MG63 (cell line): ENCODE measurements around the gene ACSM3. TPM values are rescaled to one million over a fixed set of nuclear protein-coding genes. Genes with fewer than 3 reads are reported as not detected.
"Not testable (repeated sequence)": the region's sequence is repeated elsewhere in the genome, so short reads cannot be mapped to it uniquely, and the experiment has no call there.

ENCODE experiments used
- DNase-seq: peaks from one replicate; pipeline ENCODE4 v3.0.0-alpha.2; 2020
- H3K27me3 ChIP-seq: fragments of 250-450 bp; sonication (Bioruptor Pico); 2 replicates; pipeline ENCODE4 v1.5.1; 2020; ENCODE audit warnings: mild to moderate bottlenecking, moderate library complexity
- H3K36me3 ChIP-seq: fragments of 250-450 bp; sonication (Bioruptor Pico); 2 replicates; pipeline ENCODE4 v1.5.1; 2020; ENCODE audit warnings: mild to moderate bottlenecking, moderate library complexity
- H3K4me3 ChIP-seq: fragments of 250-450 bp; sonication (Bioruptor Pico); 2 replicates; pipeline ENCODE4 v1.5.1; 2020; ENCODE audit warnings: mild to moderate bottlenecking, moderate library complexity
- H3K9me3 ChIP-seq: fragments of 250-450 bp; sonication (Bioruptor Pico); 2 replicates; pipeline ENCODE4 v1.5.1; 2020; ENCODE audit warnings: mild to moderate bottlenecking, moderate library complexity
- total RNA-seq: library from RNA; depleted of rRNA; stranded (reverse); fragments of >200 nt; shearing (Covaris generic); gene quantifications from 2 replicates; pipeline ENCODE4 v1.2.3, GENCODE V29; 2014; ENCODE audit warnings: low replicate concordance

The ACSM3 gene
- total RNA-seq, 1 experiment from 2014 or later: 0.23 TPM

DNA sequence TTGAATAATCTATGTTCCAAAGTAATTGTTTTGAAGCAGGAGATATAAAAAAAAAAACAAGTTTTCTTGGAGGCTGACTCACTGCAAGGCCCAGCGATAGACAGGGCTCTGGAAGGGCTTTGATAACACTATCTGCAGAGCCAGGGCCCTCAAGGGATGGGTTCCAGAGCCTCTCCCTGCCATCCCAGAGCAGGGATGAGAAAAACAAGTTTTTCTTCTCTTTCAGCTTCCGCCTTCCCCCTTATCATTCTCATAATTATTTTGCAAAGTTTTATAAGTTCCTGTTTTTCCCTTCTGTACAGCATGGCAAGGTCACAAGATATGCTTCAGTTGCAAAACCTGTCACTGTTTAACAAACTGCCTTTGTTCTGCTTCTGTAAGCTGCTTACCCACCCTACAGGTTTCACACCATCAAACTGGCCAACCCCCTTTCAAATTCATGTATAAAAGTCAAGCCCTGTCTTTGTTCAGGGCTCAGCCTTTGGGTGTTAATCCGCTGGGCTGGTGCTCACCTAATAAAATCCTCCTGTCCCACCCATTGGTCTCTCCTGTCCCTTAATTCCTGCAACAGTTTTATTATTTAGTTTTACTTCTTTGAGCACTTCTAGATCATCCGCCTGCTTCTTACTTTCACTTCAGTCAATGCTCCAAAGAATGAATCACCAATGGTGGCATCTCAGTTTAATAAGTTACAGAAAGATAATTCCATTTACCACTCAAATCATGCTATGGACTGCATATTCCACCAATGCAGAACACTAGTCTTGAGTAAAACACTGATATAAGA, 16.6 kb upstream of the ACSM3 start:
- DNase-seq: no peak
- Histone ChIP-seq H3K36me3 (no peaks in the 10 kb centered on the region), H3K4me3 (no peak overlapping the region), H3K9me3 (no peaks in the 10 kb centered on the region), H3K27me3 (peaks cover 5% of the 10 kb centered on the region; the same call in 1 of the 2 replicates)

DNA sequence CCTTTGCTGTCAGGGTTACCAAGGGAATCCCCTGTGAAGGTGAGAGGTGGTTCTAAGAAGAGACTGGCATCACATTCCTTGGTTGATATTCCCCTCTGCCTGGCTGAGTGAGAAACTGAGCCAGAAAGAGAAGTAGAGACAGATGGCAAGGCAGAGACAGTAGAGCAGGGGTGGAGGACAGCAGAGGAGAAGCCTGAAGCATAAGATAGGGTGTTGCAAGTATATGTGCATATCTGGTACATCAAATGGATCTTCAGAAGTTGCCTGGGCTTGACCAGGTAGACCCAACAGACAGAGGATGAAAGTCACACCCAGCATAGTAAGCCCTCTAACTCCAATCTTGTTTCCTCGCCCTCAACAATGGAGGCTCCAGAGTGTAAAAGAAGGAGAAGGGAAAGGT, 14.3 kb upstream of the ACSM3 start:
- DNase-seq: no peak
- Histone ChIP-seq H3K36me3 (no peaks in the 10 kb centered on the region), H3K27me3 (peaks cover 10% of the 10 kb centered on the region; the same call in 1 of the 2 replicates), H3K4me3 (no peak overlapping the region), H3K9me3 (no peaks in the 10 kb centered on the region)

DNA sequence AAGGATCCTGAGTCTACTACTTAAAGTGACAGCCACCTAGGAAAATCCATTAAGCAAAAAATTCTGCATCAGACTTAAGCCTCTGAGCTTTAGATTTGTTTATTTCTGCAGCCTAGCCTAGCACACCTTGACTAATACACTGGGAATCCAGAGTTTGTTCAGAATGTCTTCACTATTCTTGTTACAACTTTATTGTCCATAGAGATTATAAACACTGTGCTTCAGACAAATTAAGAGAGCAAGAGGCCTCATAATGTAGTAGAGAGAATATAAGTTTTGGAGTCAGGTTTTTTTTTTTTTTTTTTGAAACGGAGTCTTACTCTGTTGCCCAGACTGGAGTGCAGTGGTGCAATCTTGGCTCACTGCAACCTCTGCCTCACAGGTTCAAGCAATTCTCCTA, 13.3 kb upstream of the ACSM3 start:
- no peak overlapping the region for H3K4me3 ChIP-seq
- H3K36me3 ChIP-seq: no peaks in the 10 kb centered on the region
- no peak for DNase-seq

DNA sequence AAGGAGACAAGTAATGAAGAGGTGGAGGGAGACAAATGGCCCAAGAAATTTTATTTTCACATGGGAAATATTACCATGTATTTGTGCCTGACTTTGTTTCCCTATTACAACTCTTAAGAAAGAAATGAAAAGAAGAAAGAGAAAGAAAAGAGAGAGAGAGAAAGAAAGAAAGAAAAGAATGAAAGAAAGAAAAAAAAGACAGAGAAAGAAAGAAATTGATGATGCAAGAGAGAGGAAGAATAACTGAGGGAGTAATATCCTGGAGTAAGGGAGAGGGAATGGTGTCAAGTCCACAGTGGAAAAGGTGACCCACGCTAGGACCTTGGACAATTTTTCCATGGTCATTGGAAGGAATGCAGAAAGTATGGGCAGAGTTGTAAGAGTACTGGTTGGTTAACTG, 10.1 kb upstream of the ACSM3 start:
- Histone ChIP-seq H3K9me3 (no peaks in the 10 kb centered on the region), H3K36me3 (no peaks in the 10 kb centered on the region), H3K27me3 (peaks cover 12% of the 10 kb centered on the region; the same call in 1 of the 2 replicates), H3K4me3 (no peak overlapping the region)
- no peak for DNase-seq

More for the DNA sequence above, 13.3 kb upstream of the ACSM3 start:
- H3K9me3 ChIP-seq: no peaks in the 10 kb centered on the region
- H3K27me3 ChIP-seq: peaks cover 12% of the 10 kb centered on the region; the same call in 1 of the 2 replicates

DNA sequence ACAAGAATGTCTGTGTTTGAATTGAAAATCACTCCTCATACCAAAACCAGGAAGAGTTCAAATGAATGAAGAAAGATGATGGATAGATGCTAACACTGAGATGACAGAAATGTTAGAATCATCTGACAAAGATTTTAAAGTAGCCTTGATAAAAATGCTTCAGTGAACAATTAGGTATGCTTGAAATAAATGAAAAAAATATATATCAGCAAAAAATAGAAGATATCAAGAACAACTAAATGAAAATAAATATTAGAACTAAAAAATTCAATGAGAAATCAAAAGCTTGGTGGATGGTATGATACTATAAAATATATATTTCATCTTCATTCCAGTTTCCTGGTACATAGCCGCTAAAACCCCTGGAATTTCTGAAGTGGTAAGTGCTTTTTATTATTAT, 8.6 kb upstream of the ACSM3 start:
- Histone ChIP-seq H3K9me3 (no peaks in the 10 kb centered on the region), H3K4me3 (no peak overlapping the region), H3K27me3 (peaks cover 12% of the 10 kb centered on the region; the same call in 1 of the 2 replicates), H3K36me3 (no peaks in the 10 kb centered on the region)
- no peak for DNase-seq

DNA sequence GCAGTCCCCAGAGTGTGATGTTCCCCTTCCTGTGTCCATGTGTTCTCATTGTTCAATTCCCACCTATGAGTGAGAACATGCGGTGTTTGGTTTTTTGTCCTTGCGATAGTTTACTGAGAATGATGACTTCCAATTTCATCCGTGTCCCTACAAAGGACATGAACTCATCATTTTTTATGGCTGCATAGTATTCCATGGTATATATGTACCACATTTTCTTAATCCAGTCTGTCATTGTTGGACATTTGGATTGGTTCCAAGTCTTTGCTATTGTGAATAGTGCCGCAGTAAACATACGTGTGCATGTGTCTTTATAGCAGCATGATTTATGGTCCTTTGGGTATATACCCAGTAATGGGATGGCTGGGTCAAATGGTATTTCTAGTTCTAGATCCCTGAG, 8.0 kb upstream of the ACSM3 start:
- not testable (repeated sequence) for DNase-seq, H3K4me3 ChIP-seq, H3K36me3 ChIP-seq, H3K9me3 ChIP-seq
- H3K27me3 ChIP-seq: peaks cover 12% of the 10 kb centered on the region; the same call in 1 of the 2 replicates

DNA sequence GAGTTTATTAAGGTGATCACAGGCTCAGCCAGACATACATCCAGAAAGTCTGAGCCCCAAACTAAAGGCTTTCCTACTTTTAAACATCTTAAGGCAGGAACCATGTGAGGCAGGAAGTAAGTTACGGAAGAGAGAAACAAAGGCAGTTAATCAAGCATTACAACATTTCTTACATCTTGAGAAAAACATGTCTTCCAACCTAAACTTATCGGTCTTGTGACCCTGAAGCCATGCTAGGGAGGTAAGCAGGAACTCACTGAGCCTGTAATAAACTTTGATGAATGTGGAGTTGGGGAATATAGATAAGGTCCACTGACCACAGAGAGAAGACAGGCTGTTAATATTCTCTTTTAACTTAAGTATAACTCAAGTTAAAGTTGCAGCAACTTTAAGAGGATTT, 3.5 kb upstream of the ACSM3 start:
- Histone ChIP-seq H3K4me3 (no peak overlapping the region), H3K36me3 (no peaks in the 10 kb centered on the region), H3K27me3 (peaks cover 14% of the 10 kb centered on the region), H3K9me3 (peaks cover 6% of the 10 kb centered on the region; the same call in 1 of the 2 replicates)
- no peak for DNase-seq

DNA sequence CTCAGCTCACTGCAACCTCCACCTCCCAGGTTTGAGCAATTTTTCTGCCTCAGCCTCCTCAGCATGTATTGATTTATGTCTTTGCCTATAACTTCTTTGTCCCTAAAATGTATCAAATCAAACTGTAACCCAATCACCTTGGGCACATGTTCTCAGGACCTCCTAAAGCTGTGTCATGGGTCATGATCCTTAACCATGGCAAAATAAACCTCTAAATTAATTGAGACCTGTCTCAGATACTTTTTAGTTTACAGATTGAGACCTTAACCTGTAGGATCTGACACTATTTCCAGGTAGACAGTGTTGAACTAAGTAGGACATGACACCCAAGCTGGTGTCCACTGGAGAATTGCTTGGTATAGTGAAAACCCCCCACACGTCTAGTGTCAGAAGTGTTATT, 2.6 kb upstream of the ACSM3 start:
- DNase-seq: no peak
- no peak overlapping the region for H3K4me3 ChIP-seq
- H3K36me3 ChIP-seq: no peaks in the 10 kb centered on the region
- peaks cover 6% of the 10 kb centered on the region; the same call in 1 of the 2 replicates for H3K9me3 ChIP-seq
- H3K27me3 ChIP-seq: peaks cover 14% of the 10 kb centered on the region

DNA sequence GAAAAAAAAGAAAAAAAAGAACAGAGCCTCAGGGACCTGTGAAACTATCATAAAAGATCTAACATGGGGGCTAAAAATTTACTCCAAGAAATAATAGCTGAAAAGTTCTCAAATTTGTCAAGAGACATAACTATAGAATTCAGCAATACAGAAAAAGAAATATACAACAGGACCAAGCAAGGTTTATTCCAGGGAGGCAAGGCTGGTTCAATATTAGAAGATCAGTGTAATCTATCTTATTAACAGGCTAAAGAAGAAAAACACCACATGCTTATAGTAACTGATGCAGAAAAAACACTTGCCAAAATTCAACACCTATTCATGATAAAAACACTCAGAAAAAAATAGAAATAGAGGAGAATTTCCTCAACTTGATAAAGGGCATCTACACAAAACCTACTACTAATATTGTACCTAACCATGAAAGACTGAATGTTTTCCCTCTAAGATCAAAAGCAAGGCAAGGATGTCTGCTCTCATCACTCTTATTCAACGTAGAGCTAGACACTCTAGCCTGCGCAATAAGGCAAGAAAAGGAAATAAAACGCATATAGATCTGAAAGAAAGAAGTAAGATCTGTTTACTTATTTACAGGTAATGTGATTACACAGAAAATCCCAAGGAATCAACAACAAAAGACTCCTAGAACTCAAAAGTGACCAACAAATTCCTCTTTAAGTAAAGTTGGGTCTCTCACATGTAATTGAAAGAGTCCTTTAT, 1.2 kb upstream of the ACSM3 start:
- Histone ChIP-seq H3K27me3 (peaks cover 14% of the 10 kb centered on the region), H3K36me3 (no peaks in the 10 kb centered on the region), H3K4me3 (no peak overlapping the region; the same call in 1 of the 2 replicates), H3K9me3 (peaks cover 6% of the 10 kb centered on the region; the same call in 1 of the 2 replicates)
- no peak for DNase-seq

DNA sequence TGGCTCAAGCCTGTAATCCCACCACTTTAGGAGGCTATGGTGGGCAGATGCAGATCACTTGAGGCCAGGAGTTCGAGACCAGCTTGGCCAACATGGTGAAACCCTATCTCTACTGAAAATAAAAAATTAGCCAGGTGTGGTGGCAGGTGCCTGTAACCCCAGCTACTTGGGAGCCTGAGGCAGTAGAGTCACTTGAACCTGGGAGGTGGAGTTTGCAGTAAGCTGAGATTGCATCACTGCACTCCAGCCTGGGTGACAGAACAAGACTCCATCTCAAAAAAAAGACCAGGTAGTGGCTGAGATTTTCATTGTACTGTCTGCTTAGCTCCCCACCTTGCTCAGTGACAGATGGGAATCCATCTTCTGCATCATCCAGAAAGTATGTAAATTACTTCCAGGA, 634 bp downstream of the ACSM3 start:
- DNase-seq, H3K9me3 ChIP-seq, H3K4me3 ChIP-seq, H3K36me3 ChIP-seq: not testable (repeated sequence)
- H3K27me3 ChIP-seq: peaks cover 14% of the 10 kb centered on the region

DNA sequence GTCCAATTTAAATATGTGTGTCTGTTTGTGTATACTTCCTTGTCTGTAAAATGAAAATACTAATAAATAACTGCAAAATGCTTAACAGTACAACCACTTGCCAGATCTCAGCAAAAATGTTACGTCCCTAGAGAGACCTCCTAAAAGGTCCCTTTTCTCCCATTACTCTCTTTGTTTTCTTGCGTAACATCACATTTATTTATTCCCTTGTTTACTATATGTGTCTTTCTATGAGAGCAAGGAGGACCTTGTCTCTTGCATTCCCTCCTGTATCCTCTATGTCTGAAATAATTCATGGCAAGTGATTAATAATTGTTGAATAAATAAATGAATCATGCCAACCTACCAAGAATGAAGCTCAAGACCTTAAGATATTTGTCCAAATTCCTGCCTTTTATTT, 1.9 kb downstream of the ACSM3 start:
- Histone ChIP-seq H3K27me3 (peaks cover 14% of the 10 kb centered on the region), H3K4me3 (no peak overlapping the region)
- no peak for DNase-seq

DNA sequence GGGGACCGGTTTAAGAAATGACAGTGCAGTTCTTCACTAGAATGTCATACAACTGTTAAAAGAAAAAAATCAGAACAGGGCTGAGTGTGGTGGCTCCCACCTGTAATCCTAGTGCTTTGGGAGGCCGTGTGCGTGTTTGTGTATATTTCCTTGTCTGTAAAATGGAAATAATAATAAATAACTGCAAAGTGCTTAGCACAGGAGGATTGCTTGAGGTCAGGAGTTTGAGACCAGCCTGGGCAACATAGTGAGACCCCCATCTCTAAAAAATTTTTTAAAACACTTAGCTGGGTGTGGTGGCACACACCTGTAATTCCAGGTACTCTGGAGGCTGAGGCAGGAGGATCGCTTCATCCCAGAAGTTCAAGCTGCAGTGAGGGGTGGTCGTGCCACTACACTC, 2.5 kb downstream of the ACSM3 start:
- Histone ChIP-seq H3K36me3 (no peaks in the 10 kb centered on the region), H3K4me3 (no peak overlapping the region), H3K27me3 (peaks cover 14% of the 10 kb centered on the region), H3K9me3 (peaks cover 6% of the 10 kb centered on the region; the same call in 1 of the 2 replicates)
- DNase-seq: no peak

More for the DNA sequence above, 1.9 kb downstream of the ACSM3 start:
- H3K36me3 ChIP-seq: no peaks in the 10 kb centered on the region
- H3K9me3 ChIP-seq: peaks cover 6% of the 10 kb centered on the region; the same call in 1 of the 2 replicates

DNA sequence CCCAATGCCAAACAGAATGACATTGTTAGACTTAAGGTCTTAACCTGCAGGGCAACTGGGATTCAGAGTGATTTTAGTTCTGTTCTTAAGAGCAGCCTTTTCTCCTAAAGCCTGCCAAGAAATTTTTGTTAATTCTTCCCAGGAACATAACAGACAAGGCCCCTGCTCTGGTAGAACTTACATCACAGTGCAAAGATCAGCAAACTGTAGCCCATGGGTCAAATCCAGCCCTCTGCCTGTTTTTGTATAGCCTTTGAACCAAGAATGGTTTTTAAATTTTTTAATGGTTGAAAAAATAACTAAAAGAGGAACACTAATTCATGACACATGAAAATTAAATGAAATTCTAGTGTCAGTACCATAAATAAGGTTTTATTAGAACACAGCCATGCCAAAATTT, 3.8 kb downstream of the ACSM3 start:
- peaks cover 10% of the 10 kb centered on the region for H3K27me3 ChIP-seq
- peaks cover 5% of the 10 kb centered on the region; the same call in 1 of the 2 replicates for H3K9me3 ChIP-seq
- DNase-seq: no peak
- no peak overlapping the region for H3K4me3 ChIP-seq
- no peaks in the 10 kb centered on the region for H3K36me3 ChIP-seq

DNA sequence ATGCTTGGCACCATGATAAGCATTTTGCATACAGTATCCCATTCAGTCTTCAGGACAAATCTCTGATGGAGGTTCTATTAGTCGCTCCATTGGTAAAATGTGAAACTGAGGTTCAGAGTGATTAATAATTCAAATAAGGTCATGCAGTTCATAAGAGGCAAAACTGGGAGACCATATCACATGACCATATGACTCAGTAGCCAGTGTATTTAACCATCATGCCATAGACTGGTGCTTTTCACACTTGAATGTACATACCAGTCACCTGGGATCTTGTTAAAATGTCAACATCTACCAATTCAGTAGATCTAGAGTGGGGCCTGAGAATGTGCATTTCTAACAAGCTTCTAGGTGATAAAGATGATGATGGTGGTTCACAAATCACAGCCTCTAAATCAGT, 4.3 kb downstream of the ACSM3 start:
- Histone ChIP-seq H3K9me3 (no peaks in the 10 kb centered on the region; the same call in 1 of the 2 replicates), H3K27me3 (peaks cover 7% of the 10 kb centered on the region; the same call in 1 of the 2 replicates), H3K36me3 (no peaks in the 10 kb centered on the region), H3K4me3 (no peak overlapping the region)
- DNase-seq: no peak

DNA sequence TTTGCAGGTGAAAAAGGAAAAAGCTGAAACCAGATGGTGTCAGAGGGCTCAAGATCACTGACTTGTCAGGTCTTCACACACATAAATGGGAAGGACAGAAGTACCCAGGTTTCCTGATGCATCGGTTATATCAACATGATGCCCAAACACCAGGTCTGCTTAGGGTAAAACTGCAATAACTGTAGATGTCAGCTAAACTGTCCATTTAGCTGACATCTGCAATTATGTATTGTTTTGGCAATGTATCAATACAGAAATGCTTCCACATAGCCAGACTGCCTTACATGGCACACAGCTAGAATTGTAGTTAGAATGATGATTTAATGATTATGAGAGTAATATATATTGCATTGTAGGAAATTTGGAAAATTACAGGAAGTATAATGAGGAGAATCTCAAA, 5.0 kb downstream of the ACSM3 start:
- DNase-seq: no peak
- H3K9me3 ChIP-seq: no peaks in the 10 kb centered on the region
- no peaks in the 10 kb centered on the region for H3K36me3 ChIP-seq
- no peak overlapping the region for H3K4me3 ChIP-seq
- peaks cover 7% of the 10 kb centered on the region; the same call in 1 of the 2 replicates for H3K27me3 ChIP-seq

DNA sequence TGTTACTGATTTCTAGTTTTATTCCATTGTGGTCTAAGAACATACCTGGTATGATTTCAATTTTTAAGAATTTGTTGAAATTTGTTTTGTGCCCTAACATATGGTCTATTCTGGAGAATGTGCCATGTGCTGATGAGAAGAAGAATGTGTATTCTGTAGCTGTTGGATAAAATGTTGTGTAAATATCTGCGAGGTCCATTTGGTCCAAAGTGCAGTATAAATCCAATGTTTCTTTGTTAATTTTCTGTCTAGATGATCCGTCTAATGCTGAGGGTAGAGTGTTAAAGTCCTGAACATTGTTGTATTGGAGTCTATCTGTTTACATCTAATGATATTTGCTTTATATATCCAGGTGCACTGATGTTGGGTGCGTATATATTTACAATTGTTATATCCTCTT, 9.9 kb downstream of the ACSM3 start:
- no peaks in the 10 kb centered on the region for H3K27me3 ChIP-seq
- no peaks in the 10 kb centered on the region for H3K36me3 ChIP-seq
- H3K4me3 ChIP-seq: no peak overlapping the region
- H3K9me3 ChIP-seq: no peaks in the 10 kb centered on the region
- no peak for DNase-seq

DNA sequence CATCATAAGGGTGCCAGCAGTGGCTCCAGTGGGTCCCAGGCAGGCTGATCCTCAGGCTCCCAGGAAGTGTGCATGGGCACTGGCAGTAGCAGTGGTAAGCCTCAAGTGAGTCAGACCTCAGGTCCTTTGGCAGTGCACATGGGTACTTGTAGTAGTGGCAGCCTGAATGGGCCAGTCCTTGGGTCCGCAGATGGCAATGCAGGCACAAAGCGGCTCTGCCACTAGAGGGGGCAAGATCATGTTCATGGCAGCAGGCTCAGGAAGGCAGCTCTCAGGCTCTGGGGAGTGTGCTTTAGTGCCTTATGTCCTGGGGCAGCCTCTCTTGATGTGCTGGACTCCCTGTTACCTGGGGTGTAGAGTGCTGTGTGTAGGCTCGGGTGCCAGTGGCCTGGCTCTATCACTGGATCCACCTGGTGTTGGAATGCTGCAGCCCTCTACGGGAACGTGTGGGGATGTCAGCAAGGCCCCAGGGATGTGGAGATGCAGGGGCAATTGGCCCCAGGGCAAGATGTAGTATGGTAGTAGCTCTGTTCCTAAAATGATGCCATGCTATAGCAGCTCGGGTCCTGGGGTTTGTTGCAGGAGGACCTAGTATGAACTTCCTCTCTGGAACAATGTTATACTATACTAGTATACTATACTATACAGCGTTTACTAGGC, 11.0 kb downstream of the ACSM3 start:
- no peaks in the 10 kb centered on the region for H3K27me3 ChIP-seq
- peak; percentile 87 for DNase-seq
- no peaks in the 10 kb centered on the region for H3K9me3 ChIP-seq
- no peaks in the 10 kb centered on the region for H3K36me3 ChIP-seq
- no peak overlapping the region for H3K4me3 ChIP-seq
